Measurements from ENCODE around the gene TREML4. TPM values are rescaled to one million over a fixed set of nuclear protein-coding genes. Genes with fewer than 3 reads are reported as not detected.

TREML4 gene
- total and polyA plus RNA-seq, 10 of the 15 experiments (the other 5 are each of a cell fraction or from before 2014, with no cell fraction given): not detected

GRCh38 chr6:41179163-41179562, 49.0 kb upstream of the TREML4 start:
- no peak overlapping the region for H3K9ac ChIP-seq (ENCODE audit: control insufficient read depth, insufficient read depth, low read length)
- H3K4me1 ChIP-seq (ENCODE audit: control insufficient read depth, insufficient read depth, low read length): no peaks in the 10 kb centered on the region
- ChIA-PET RAD21 (ENCODE audit: unreplicated experiment) (no interaction called here), SMC1A (ENCODE audit: uncharacterized antibody, unreplicated experiment) (no interaction called here), POLR2A (no interaction called here), CTCF (no interaction called here)
- ATAC-seq: no peak
- H3K4me2 ChIP-seq (ENCODE audit: control insufficient read depth, insufficient read depth): no peak overlapping the region
- H3K27ac ChIP-seq (ENCODE audit: control insufficient read depth, insufficient read depth): no peak overlapping the region
- no peaks in the 10 kb centered on the region for H3K27me3 ChIP-seq (replicated peaks in 1 of 2; ENCODE audit: control insufficient read depth in 2 of 2, insufficient read depth in 2 of 2, low read length in 1 of 2)
- 57% methylated on average over 4 of the region's 4 CpGs for WGBS (ENCODE audit: insufficient coverage, insufficient replicate concordance, low lambda C conversion rate, missing lambda C conversion rate)
- no peaks in the 10 kb centered on the region for H3K36me3 ChIP-seq (ENCODE audit: control insufficient read depth in 2 of 2, insufficient read depth in 2 of 2, low read length in 1 of 2)
- in situ Hi-C loops (cut with MboI) (no loop called here), intact Hi-C loops (cut with micrococcal nuclease; ENCODE audit: unreplicated experiment) (no loop called here)
- no peak for FAIRE-seq
- no TSS peak for BruUV-seq (replicated peaks)
- no peak for DNase-seq (ENCODE audit: low read depth, low spot score)
- H3K4me3 ChIP-seq: no peak overlapping the region
- H2AFZ ChIP-seq (ENCODE audit: control insufficient read depth, low read depth, low read length): no peak overlapping the region
- TF ChIP-seq SMAD1 (IDR thresholded peaks at IDR 0.05; ENCODE audit: low read depth, partially characterized antibody): no peak
- no peak for TF ChIP-seq TCF12 (IDR thresholded peaks at IDR 0.05; ENCODE audit: low read depth, low read length)
- TF ChIP-seq, protein P1, sequence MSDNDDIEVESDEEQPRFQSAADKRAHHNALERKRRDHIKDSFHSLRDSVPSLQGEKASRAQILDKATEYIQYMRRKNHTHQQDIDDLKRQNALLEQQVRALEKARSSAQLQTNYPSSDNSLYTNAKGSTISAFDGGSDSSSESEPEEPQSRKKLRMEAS (IDR thresholded peaks at IDR 0.05; ENCODE audit: low read depth, low read length): no peak
- TF ChIP-seq CHD4 (IDR thresholded peaks at IDR 0.05): no peak
- no peak for TF ChIP-seq CREB1 (IDR thresholded peaks at IDR 0.05; ENCODE audit: low read depth)
- TF ChIP-seq RB1 (IDR thresholded peaks at IDR 0.05; ENCODE audit: borderline replicate concordance): no peak
- no peak for TF ChIP-seq ATF3 (IDR thresholded peaks at IDR 0.05; ENCODE audit: borderline replicate concordance, extremely low read depth, low read depth, low read length)
- no peaks in the 10 kb centered on the region for H4K20me1 ChIP-seq (ENCODE audit: control insufficient read depth, insufficient read depth)
- no peaks in the 10 kb centered on the region for H3K79me2 ChIP-seq (ENCODE audit: control insufficient read depth, insufficient read depth, low read length)
- no peaks in the 10 kb centered on the region for H3K9me3 ChIP-seq (replicated peaks; ENCODE audit: control insufficient read depth, insufficient read depth, low read length)

DNA sequence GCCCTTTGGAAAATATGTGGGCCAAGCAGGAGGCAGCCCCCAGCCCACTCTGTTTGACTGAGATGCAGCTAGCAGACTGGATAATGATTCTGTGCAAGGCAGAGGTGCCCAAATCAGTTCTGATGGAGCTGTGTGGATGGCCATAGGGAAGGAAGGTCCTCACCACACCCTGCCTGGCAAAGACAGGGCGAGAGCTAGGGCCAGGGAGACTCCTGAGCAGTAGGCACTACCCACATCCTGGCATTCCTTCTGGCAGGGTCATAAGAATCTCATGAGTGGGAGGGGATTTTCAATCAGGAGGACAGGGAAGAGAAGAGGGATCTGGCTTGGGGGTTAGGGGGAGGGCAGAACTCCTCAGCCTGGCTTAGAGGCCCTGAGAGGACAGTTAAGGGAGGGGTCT, 46.6 kb upstream of the TREML4 start:
- intact Hi-C loops (cut with micrococcal nuclease; ENCODE audit: unreplicated experiment): no loop called here

More for the DNA sequence above, 46.6 kb upstream of the TREML4 start:
- Histone ChIP-seq H3K27me3 (replicated peaks in 1 of 2; ENCODE audit: control insufficient read depth in 2 of 2, insufficient read depth in 2 of 2, low read length in 1 of 2) (no peaks in the 10 kb centered on the region), H3K4me3 (no peak overlapping the region), H3K9ac (ENCODE audit: control insufficient read depth, insufficient read depth, low read length) (no peak overlapping the region), H3K79me2 (ENCODE audit: control insufficient read depth, insufficient read depth, low read length) (no peaks in the 10 kb centered on the region), H3K9me3 (replicated peaks; ENCODE audit: control insufficient read depth, insufficient read depth, low read length) (no peaks in the 10 kb centered on the region), H3K4me2 (ENCODE audit: control insufficient read depth, insufficient read depth) (no peak overlapping the region), H4K20me1 (ENCODE audit: control insufficient read depth, insufficient read depth) (no peaks in the 10 kb centered on the region), H3K4me1 (ENCODE audit: control insufficient read depth, insufficient read depth, low read length) (no peaks in the 10 kb centered on the region), H2AFZ (ENCODE audit: control insufficient read depth, low read depth, low read length) (no peak overlapping the region), H3K36me3 (ENCODE audit: control insufficient read depth in 2 of 2, insufficient read depth in 2 of 2, low read length in 1 of 2) (no peaks in the 10 kb centered on the region), H3K27ac (ENCODE audit: control insufficient read depth, insufficient read depth) (no peak overlapping the region)
- no TSS peak for BruUV-seq (replicated peaks)
- ChIA-PET POLR2A (interaction anchor here (0.7 kb wide), 1 partner anchor 39 kb away, joined by 3 read pairs; no protein-coding TSS in a partner anchor), CTCF (interaction anchor here (0.6 to 3.7 kb wide), 21 partner anchors 10 to 150 kb away, joined by 3 to 49 read pairs (median 5); partner anchors contain the start of genes NFYA, OARD1, TREML2 and UNC5CL), RAD21 (ENCODE audit: unreplicated experiment) (interaction anchor here (1.1 to 2.4 kb wide), 6 partner anchors 89 to 140 kb away, joined by 3 to 14 read pairs (median 5); no protein-coding TSS in a partner anchor), SMC1A (ENCODE audit: uncharacterized antibody, unreplicated experiment) (interaction anchor here (1.0 to 2.0 kb wide), 15 partner anchors 8 to 152 kb away, joined by 3 to 17 read pairs (median 4); partner anchors contain the start of gene TREML2)
- DNase-seq (ENCODE audit: low read depth, low spot score) (no peak), ATAC-seq (no peak), FAIRE-seq (no peak)
- in situ Hi-C loops (cut with MboI): no loop called here
- TF ChIP-seq, protein P1 (IDR thresholded peaks at IDR 0.05; ENCODE audit: low read depth, low read length): no peak
- TF ChIP-seq ZBED1 (IDR thresholded peaks at IDR 0.05; ENCODE audit: borderline replicate concordance) (no peak), SIN3A (IDR thresholded peaks at IDR 0.05; ENCODE audit: low read depth, low read length) (no peak), HCFC1 (IDR thresholded peaks at IDR 0.05; ENCODE audit: low read length) (no peak), USF2 (IDR thresholded peaks at IDR 0.05; ENCODE audit: borderline replicate concordance, low read depth, low read length) (no peak), IKZF2 (IDR thresholded peaks at IDR 0.05) (no peak)
- WGBS (ENCODE audit: insufficient coverage, insufficient replicate concordance, low lambda C conversion rate, missing lambda C conversion rate): 0% methylated on average over 1 of the region's 1 CpG
